ENCODE results near the gene PIK3CD. TPM values are rescaled to one million over a fixed set of nuclear protein-coding genes. Genes with fewer than 3 reads are reported as not detected.

The PIK3CD gene
- 10 to 100 TPM in 1 of 4 donors, 1 to 10 TPM in 3; 4.1 to 11.8 (median 7.7) TPM for total RNA-seq

GRCh38 chr1:9651565-9652378 is at the start of gene PIK3CD:
Gene PIK3CD (plus strand): TSS chr1:9651731. CDS start chr1:9710456, 58,725 bp downstream.
- no peak for DNase-seq
- intact Hi-C loops (cut with DNase I): no loop called here
- H3K27me3 ChIP-seq: peaks cover 0 to 59% (median 4%) of the 10 kb centered on the region in 4 donors
- 0% methylated on average over 1 to 9 of the region's 94 CpGs for WGBS, 2 donors
- H3K36me3 ChIP-seq: no peaks in the 10 kb centered on the region
- no peaks in the 10 kb centered on the region for H3K9me3 ChIP-seq
- peaks cover 9 to 27% (median 9%) of the 10 kb centered on the region in 3 donors for H3K4me1 ChIP-seq
- peak within 1 kb of the TSS; percentile 47 to 73 (median 60) for H3K4me3 ChIP-seq
- TF ChIP-seq POLR2A (IDR thresholded peaks at IDR 0.05) (peak in 2 of 4 donors; percentile 23 to 28), CTCF (IDR thresholded peaks at IDR 0.05) (peak in 1 of 6 experiments; percentile 26)
- peak within 1 kb of the TSS; percentile 11 to 81 (median 68) for H3K27ac ChIP-seq

- Histone ChIP-seq H3K4me3 (no peak overlapping the region), H3K36me3 (peaks cover 16 to 90% (median 16%) of the 10 kb centered on the region in 3 donors), H3K27ac (no peak overlapping the region), H3K9me3 (no peaks in the 10 kb centered on the region), H3K4me1 (peaks cover 0 to 4% (median 0%) of the 10 kb centered on the region in 3 donors), H3K27me3 (no peaks in the 10 kb centered on the region)
- 94 to 100% methylated on average over 4 to 7 of the region's 26 CpGs for WGBS, 2 donors
- intact Hi-C loops (cut with DNase I): no loop called here
- TF ChIP-seq CTCF (IDR thresholded peaks at IDR 0.05): no peak
- no peak for TF ChIP-seq POLR2A (IDR thresholded peaks at IDR 0.05)
- DNase-seq: no peak
Measured at GRCh38 chr1:9601942-9602793, 49.4 kb upstream of the PIK3CD start.

- H3K4me1 ChIP-seq: peaks cover 0 to 4% (median 0%) of the 10 kb centered on the region in 3 donors
- DNase-seq: no peak
- TF ChIP-seq CTCF (IDR thresholded peaks at IDR 0.05) (no peak), POLR2A (IDR thresholded peaks at IDR 0.05) (no peak)
- H3K27ac ChIP-seq: no peak overlapping the region
- peaks cover 15 to 90% (median 16%) of the 10 kb centered on the region in 3 donors for H3K36me3 ChIP-seq
- no peak overlapping the region for H3K4me3 ChIP-seq
- no peaks in the 10 kb centered on the region for H3K9me3 ChIP-seq
- H3K27me3 ChIP-seq: no peaks in the 10 kb centered on the region
- 92 to 93% methylated on average over 2 to 4 of the region's 9 CpGs for WGBS, 2 donors
- intact Hi-C loops (cut with DNase I): no loop called here
Measured at GRCh38 chr1:9602794-9603167, 48.8 kb upstream of the PIK3CD start.

- intact Hi-C loops (cut with DNase I): no loop called here
- TF ChIP-seq CTCF (IDR thresholded peaks at IDR 0.05) (no peak), POLR2A (IDR thresholded peaks at IDR 0.05) (no peak)
- Histone ChIP-seq H3K36me3 (peaks cover 15 to 90% (median 16%) of the 10 kb centered on the region in 3 donors), H3K9me3 (no peaks in the 10 kb centered on the region), H3K4me1 (peaks cover 0 to 4% (median 0%) of the 10 kb centered on the region in 3 donors), H3K27me3 (no peaks in the 10 kb centered on the region), H3K4me3 (no peak overlapping the region), H3K27ac (no peak overlapping the region)
- DNase-seq: no peak
- 95% methylated on average over 7 of the region's 14 CpGs; no CpG with 5 or more reads in 1 of the 2 donors for WGBS, 2 donors
Measured at GRCh38 chr1:9603307-9603706, 48.2 kb upstream of the PIK3CD start.

Measured in esophagus squamous epithelium (tissue), 5 donors.